H1 (cell line): ENCODE data around the gene MYOM1. TPM values are rescaled to one million over a fixed set of nuclear protein-coding genes. Genes with fewer than 3 reads are reported as not detected.

Experiments used
- CTCF ChIA-PET: fragments of 300-600 bp; sonication (Branson Sonifier 250); formaldehyde crosslinking; loops from one replicate; lab custom pipeline; 2021; ENCODE audit not compliant: partially characterized antibody; lab: Charles Lee
- POLR2A ChIA-PET: fragments of 300-600 bp; sonication (Branson Sonifier 250); formaldehyde crosslinking; loops from one replicate; lab custom pipeline; 2021; ENCODE audit warnings: inconsistent platforms; ENCODE audit not compliant: partially characterized antibody; lab: Charles Lee
- DNase-seq, 2 experiments: peaks; one replicate each; pipeline versions ENCODE4 v3.0.0 to v3.0.0-alpha.2; 2010 to 2022; ENCODE audit warnings: low spot score in 2 of 2, low read depth in 1 of 2, mixed read lengths in 1 of 2
- FAIRE-seq: peaks from 2 replicates; lab custom pipeline; 2011; peaks lifted over from hg19 to GRCh38; lab: Jason Lieb, UNC
- H2AFZ ChIP-seq: 2 replicates; pipeline ENCODE4 v1.8.1; 2012; ENCODE audit warnings: low read length, inconsistent platforms
- H2AK5ac ChIP-seq: 2 replicates; pipeline ENCODE4 v1.6.1; 2013; ENCODE audit warnings: low read depth, low read length
- H2BK120ac ChIP-seq: replicated peaks from 2 replicates; pipeline ENCODE3; 2013; ENCODE audit warnings: low read depth, low read length, inconsistent platforms
- H2BK12ac ChIP-seq: 2 replicates; pipeline ENCODE4 v1.6.1; 2013; ENCODE audit warnings: low read depth, low read length
- H2BK15ac ChIP-seq: 2 replicates; pipeline ENCODE4 v1.6.1; 2013; ENCODE audit warnings: low read length
- H2BK20ac ChIP-seq: 2 replicates; pipeline ENCODE4 v1.6.1; 2013; ENCODE audit warnings: low read length
- H2BK5ac ChIP-seq: 2 replicates; pipeline ENCODE4 v1.6.1; 2013; ENCODE audit warnings: low read depth, low read length
- H3K14ac ChIP-seq: 2 replicates; pipeline ENCODE4 v1.6.1; 2013; ENCODE audit warnings: inconsistent platforms; ENCODE audit not compliant: insufficient read length
- H3K18ac ChIP-seq: 2 replicates; pipeline ENCODE4 v1.6.1; 2013; ENCODE audit warnings: low read length; ENCODE audit errors: extremely low read depth
- H3K23ac ChIP-seq: 2 replicates; pipeline ENCODE4 v1.6.1; 2013; ENCODE audit warnings: inconsistent platforms; ENCODE audit not compliant: insufficient read length
- H3K23me2 ChIP-seq: 2 replicates; pipeline ENCODE4 v1.6.1; 2013; ENCODE audit warnings: low read depth, low read length
- H3K27ac ChIP-seq: 2 replicates; pipeline ENCODE4 v1.6.1; 2011; ENCODE audit warnings: low read depth, low read length, inconsistent platforms
- H3K27me3 ChIP-seq, 4 experiments: replicated peaks in 1 of 4; 1 replicate in 1 of 4; 2 replicates in 3 of 4; pipeline versions ENCODE4 v1.6.1 to v1.8.1; 2011 to 2013; ENCODE audit warnings: low read length in 3 of 4, mild to moderate bottlenecking in 3 of 4, inconsistent platforms in 2 of 4, mixed read lengths in 2 of 4, moderate library complexity in 1 of 4; ENCODE audit not compliant: control insufficient read depth in 3 of 4, insufficient read depth in 3 of 4; ENCODE audit errors: extremely low read depth in 1 of 4
- H3K36me3 ChIP-seq, 4 experiments: 2 replicates each; pipeline versions ENCODE4 v1.6.1 to v1.8.1; 2011 to 2013; ENCODE audit warnings: mild to moderate bottlenecking in 4 of 4, low read length in 3 of 4, moderate library complexity in 2 of 4, control low read depth in 1 of 4, inconsistent platforms in 1 of 4; ENCODE audit not compliant: insufficient read depth in 4 of 4, control insufficient read depth in 2 of 4
- H3K4ac ChIP-seq: replicated peaks from 2 replicates; pipeline ENCODE3; 2013; ENCODE audit warnings: low read length, low read depth, mixed read lengths, inconsistent platforms; ENCODE audit not compliant: insufficient read length
- H3K4me1 ChIP-seq, 4 experiments: replicated peaks in 1 of 4; 1 replicate in 1 of 4; 2 replicates in 3 of 4; pipeline versions ENCODE4 v1.6.1 to v1.8.1; 2011 to 2013; ENCODE audit warnings: low read length in 3 of 4, inconsistent platforms in 2 of 4, mixed read lengths in 1 of 4; ENCODE audit not compliant: insufficient read depth in 4 of 4, control insufficient read depth in 3 of 4
- H3K4me2 ChIP-seq, 2 experiments: 2 replicates each; pipeline versions ENCODE4 v1.6.1 to v1.8.1; 2011 to 2013; ENCODE audit warnings: low read depth in 2 of 2, low read length in 2 of 2, control low read depth in 1 of 2, inconsistent platforms in 1 of 2, mild to moderate bottlenecking in 1 of 2; ENCODE audit not compliant: insufficient read depth in 1 of 2
- H3K4me3 ChIP-seq, 4 experiments: fragments of 200-600, 300-600 bp in 1 of 4; sonication (generic), shearing (Covaris generic), sonication (Bioruptor Twin) in 1 of 4; 2 replicates each; pipeline versions ENCODE4 v1.5.1 to v1.8.1; 2011 to 2016; ENCODE audit warnings: low read length in 4 of 4, low read depth in 3 of 4, control low read depth in 2 of 4, inconsistent platforms in 2 of 4, mild to moderate bottlenecking in 2 of 4, mixed read lengths in 1 of 4, moderate library complexity in 1 of 4; ENCODE audit not compliant: insufficient read depth in 2 of 4; ENCODE audit errors: extremely low read depth in 1 of 4
- H3K56ac ChIP-seq: replicated peaks from 2 replicates; pipeline ENCODE3; 2013; ENCODE audit warnings: low read depth, mild to moderate bottlenecking, mixed read lengths, low read length, inconsistent platforms; ENCODE audit not compliant: insufficient read length
- H3K79me1 ChIP-seq: 2 replicates; pipeline ENCODE4 v1.6.1; 2013; ENCODE audit warnings: low read depth, low read length, control low read depth
- H3K79me2 ChIP-seq, 2 experiments: 2 replicates each; pipeline versions ENCODE4 v1.6.1 to v1.8.1; 2012 to 2013; ENCODE audit warnings: low read length in 2 of 2, mild to moderate bottlenecking in 2 of 2, inconsistent platforms in 1 of 2; ENCODE audit not compliant: insufficient read depth in 2 of 2, control insufficient read depth in 1 of 2
- H3K9ac ChIP-seq, 4 experiments: replicated peaks in 1 of 4; 1 replicate in 1 of 4; 2 replicates in 3 of 4; pipeline versions ENCODE4 v1.6.1 to v1.8.1; 2011 to 2013; ENCODE audit warnings: low read depth in 3 of 4, low read length in 3 of 4, control low read depth in 2 of 4, mild to moderate bottlenecking in 2 of 4, moderate library complexity in 2 of 4, inconsistent platforms in 1 of 4; ENCODE audit errors: extremely low read depth in 1 of 4
- H3K9me3 ChIP-seq, 2 experiments: 2 replicates each; pipeline versions ENCODE4 v1.6.1 to v1.8.1; 2012 to 2013; ENCODE audit warnings: mild to moderate bottlenecking in 2 of 2, moderate library complexity in 2 of 2, control low read depth in 1 of 2, inconsistent platforms in 1 of 2, low read depth in 1 of 2, low read length in 1 of 2, mixed read lengths in 1 of 2; ENCODE audit not compliant: insufficient read depth in 2 of 2
- H4K20me1 ChIP-seq, 2 experiments: replicated peaks in 1 of 2; 2 replicates each; pipeline versions ENCODE3 to v1.8.1; 2011 to 2013; ENCODE audit warnings: inconsistent platforms in 2 of 2, low read length in 2 of 2, mild to moderate bottlenecking in 1 of 2; ENCODE audit not compliant: insufficient read depth in 2 of 2, control insufficient read depth in 1 of 2
- H4K5ac ChIP-seq: 2 replicates; pipeline ENCODE4 v1.6.1; 2013; ENCODE audit warnings: low read length, low read depth, mixed read lengths, inconsistent platforms; ENCODE audit not compliant: insufficient read length
- H4K8ac ChIP-seq: 2 replicates; pipeline ENCODE4 v1.8.0; 2013; ENCODE audit warnings: mild to moderate bottlenecking, moderate library complexity, low read length, inconsistent platforms; ENCODE audit not compliant: insufficient read depth; ENCODE audit errors: extremely low read depth
- H4K91ac ChIP-seq: replicated peaks from 2 replicates; pipeline ENCODE3; 2013; ENCODE audit warnings: low read length, mixed read lengths, inconsistent platforms; ENCODE audit not compliant: insufficient read length
- ASH2L ChIP-seq: fragments of 200-600, 300-600 bp; sonication (generic); IDR thresholded peaks from one replicate; pipeline ENCODE4 v1.7.1; 2017; ENCODE audit warnings: low read length
- BRCA1 ChIP-seq: IDR thresholded peaks from 2 replicates; pipeline ENCODE4 v1.6.1; 2012; ENCODE audit warnings: low read depth, low read length, improper control_type of control experiment
- CBX8 ChIP-seq: fragments of 300-800, 300-1000 bp; sonication (generic); IDR thresholded peaks from 2 replicates; pipeline ENCODE4 v1.7.1; 2016; ENCODE audit warnings: low read depth, low read length, borderline replicate concordance
- HDAC6 ChIP-seq: IDR thresholded peaks from one replicate; pipeline ENCODE4 v1.7.1; 2012; ENCODE audit warnings: low read depth, mild to moderate bottlenecking, inconsistent platforms, low read length, moderate library complexity
- MAFK ChIP-seq: IDR thresholded peaks from 2 replicates; pipeline ENCODE4 v1.6.1; 2012; ENCODE audit warnings: low read depth, mild to moderate bottlenecking, improper control_type of control experiment, low read length
- SAP30 ChIP-seq: fragments of 300-600 bp; sonication (generic); IDR thresholded peaks from 2 replicates; pipeline ENCODE4 v1.7.1; 2012; ENCODE audit warnings: low read length, moderate library complexity, mild to moderate bottlenecking, inconsistent platforms; ENCODE audit not compliant: insufficient read depth, insufficient replicate concordance
- SP1 ChIP-seq: IDR thresholded peaks from 2 replicates; pipeline ENCODE4 v1.6.1; 2011; ENCODE audit warnings: low read depth, low read length
- WGBS, 2 experiments: shearing (Covaris generic) in 1 of 2; methylation state at CpG; one replicate each; pipeline versions ENCODE4 v1.1.6 to v1.1.7; 2013 to 2015; ENCODE audit warnings: low lambda C conversion rate in 2 of 2, mixed read lengths in 2 of 2, inconsistent platforms in 1 of 2, low coverage in 1 of 2, missing lambda C conversion rate in 1 of 2; ENCODE audit not compliant: insufficient replicate concordance in 2 of 2, insufficient coverage in 1 of 2, insufficient read length in 1 of 2; ENCODE audit errors: extremely low coverage in 1 of 2, missing lambda C conversion rate in 1 of 2; 5-methylcytosine and 5-hydroxymethylcytosine counted together
- polyA plus RNA-seq, 7 experiments: library from polyadenylated mRNA; depleted of rRNA in 3 of 7; stranded (reverse) in 5 of 7; unstranded in 2 of 7; fragments of >200 nt in 5 of 7; fragments of 200-250 nt in 2 of 7; gene quantifications; 1 replicate in 5 of 7; 2 replicates in 1 of 7; 4 replicates in 1 of 7; pipeline versions ENCODE4 v1.2.1 to v1.2.3, GENCODE V29; 2011 to 2013; ENCODE audit warnings: missing spikeins in 2 of 7, mixed read lengths in 2 of 7
- total RNA-seq: library from RNA; stranded (reverse); fragmentation: NEBNext Ultra II Directional; extraction: Animal tissue kit (Norgen Biotek cat#: 25700); gene quantifications from 2 replicates; pipeline ENCODE4 v1.2.1, GENCODE V29; 2021

The MYOM1 gene
- total and polyA plus RNA-seq, 2 of the 8 experiments (the other 6 are each of a cell fraction or from before 2014, with no cell fraction given): 0.06 to 0.32 TPM

DNA sequence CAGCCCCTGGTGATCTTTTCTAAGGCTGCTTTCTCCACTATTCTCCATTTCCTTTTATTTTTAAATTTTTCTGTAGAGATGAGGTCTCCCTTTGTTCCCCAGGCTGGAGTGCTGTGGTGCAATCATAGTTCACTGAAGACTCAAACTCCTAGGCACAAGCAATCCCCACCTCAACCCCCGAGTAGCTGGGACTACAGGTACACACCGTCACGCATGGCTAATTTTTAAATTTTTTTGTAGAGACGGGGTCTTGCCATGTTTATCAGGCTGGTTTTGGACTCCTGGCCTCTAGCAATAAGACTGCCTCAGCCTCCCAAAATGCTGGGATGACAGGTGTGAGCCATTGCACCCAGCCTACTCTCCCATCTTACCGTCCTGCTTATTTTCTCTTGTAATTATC, 184.1 kb downstream of the MYOM1 start:
- Histone ChIP-seq H3K27ac (no peak overlapping the region), H3K79me1 (no peaks in the 10 kb centered on the region), H3K27me3 (no peaks in the 10 kb centered on the region), H3K14ac (no peak overlapping the region), H3K23me2 (no peaks in the 10 kb centered on the region), H2BK12ac (no peak overlapping the region), H2AK5ac (no peak overlapping the region)
- TF ChIP-seq SP1: no peak
- TF ChIP-seq BRCA1: no peak
- TF ChIP-seq ASH2L: no peak
- TF ChIP-seq MAFK: no peak
- TF ChIP-seq HDAC6: no peak
- no peak for TF ChIP-seq SAP30
- TF ChIP-seq CBX8: no peak
- TF ChIP-seq, all 59 proteins: peak for 0
- DNase-seq (no peak), FAIRE-seq (no peak)
- CTCF ChIA-PET: interaction anchor here (1.4 kb wide), 1 partner anchor 28 kb away, joined by 4 read pairs; no protein-coding TSS in a partner anchor
- no peak overlapping the region for H4K8ac ChIP-seq
- H3K9ac ChIP-seq: no peak overlapping the region
- no peak overlapping the region for H4K5ac ChIP-seq
- 85% methylated on average over 5 of the region's 5 CpGs; no CpG with 5 or more reads in 1 of the 2 experiments for WGBS, 2 experiments
- POLR2A ChIA-PET: no interaction called here
- no peak overlapping the region for H4K91ac ChIP-seq
- H3K4me1 ChIP-seq: no peaks in the 10 kb centered on the region; a peak in 1 of 7 replicates
- H4K20me1 ChIP-seq: no peaks in the 10 kb centered on the region
- no peaks in the 10 kb centered on the region for H3K9me3 ChIP-seq
- no peak overlapping the region for H2AFZ ChIP-seq
- no peak overlapping the region for H2BK15ac ChIP-seq
- H3K23ac ChIP-seq: no peak overlapping the region
- no peak overlapping the region for H2BK120ac ChIP-seq
- H3K18ac ChIP-seq: no peak overlapping the region; the same call in 1 of the 2 replicates
- H3K4me3 ChIP-seq: no peak overlapping the region
- no peak overlapping the region for H3K4ac ChIP-seq
- no peak overlapping the region for H2BK5ac ChIP-seq
- no peak overlapping the region for H2BK20ac ChIP-seq
- no peaks in the 10 kb centered on the region for H3K36me3 ChIP-seq
- H3K56ac ChIP-seq: no peak overlapping the region
- H3K4me2 ChIP-seq: no peak overlapping the region
- H3K79me2 ChIP-seq: no peaks in the 10 kb centered on the region
